Ishikawa (cell line): ENCODE measurements around the gene MAPKBP1.

ENCODE experiments used
- CREB1 ChIP-seq: IDR thresholded peaks from 2 replicates; pipeline ENCODE4 v1.6.1; 2012; ENCODE audit warnings: low read depth
- EGR1 ChIP-seq: IDR thresholded peaks from 2 replicates; pipeline ENCODE4 v1.6.1; 2012
- TF ChIP-seq, protein P1 (sequence below): IDR thresholded peaks from 2 replicates; pipeline ENCODE4 v1.6.1; 2012

DNA sequence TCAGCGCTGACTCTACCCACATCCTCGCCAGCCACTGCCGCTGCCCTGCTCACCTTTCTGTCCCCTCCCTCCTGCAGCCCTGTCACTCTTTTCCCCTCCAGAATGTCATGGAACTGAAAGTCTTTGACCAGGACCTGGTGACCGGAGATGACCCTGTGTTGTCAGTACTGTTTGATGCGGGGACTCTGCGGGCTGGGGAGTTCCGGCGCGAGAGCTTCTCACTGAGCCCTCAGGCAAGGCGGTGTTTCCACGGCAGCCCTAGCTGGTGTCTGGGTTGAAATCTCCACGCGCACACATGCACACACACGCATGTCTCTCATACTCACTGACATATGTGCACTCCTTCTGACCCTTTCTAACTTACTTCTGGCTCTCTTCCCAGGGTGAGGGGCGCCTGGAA lies 66.4 kb downstream of the MAPKBP1 start:
- TF ChIP-seq CREB1 (no peak), EGR1 (no peak)
- TF ChIP-seq, protein P1, sequence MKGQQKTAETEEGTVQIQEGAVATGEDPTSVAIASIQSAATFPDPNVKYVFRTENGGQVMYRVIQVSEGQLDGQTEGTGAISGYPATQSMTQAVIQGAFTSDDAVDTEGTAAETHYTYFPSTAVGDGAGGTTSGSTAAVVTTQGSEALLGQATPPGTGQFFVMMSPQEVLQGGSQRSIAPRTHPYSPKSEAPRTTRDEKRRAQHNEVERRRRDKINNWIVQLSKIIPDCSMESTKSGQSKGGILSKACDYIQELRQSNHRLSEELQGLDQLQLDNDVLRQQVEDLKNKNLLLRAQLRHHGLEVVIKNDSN, result no peak
